GM18517 (cell line): ENCODE data around the gene KANK3.
"Not testable (repeated sequence)": the region's sequence is repeated elsewhere in the genome, so short reads cannot be mapped to it uniquely, and the experiment has no call there.

Experiments used
- ATAC-seq: cut with Tn5 transposase; IDR thresholded peaks from one replicate; pipeline ENCODE4 v1.9.1; 2021; ENCODE audit warnings: mild to moderate bottlenecking, moderate library complexity; ENCODE audit not compliant: unreplicated experiment

The KANK3 gene

DNA sequence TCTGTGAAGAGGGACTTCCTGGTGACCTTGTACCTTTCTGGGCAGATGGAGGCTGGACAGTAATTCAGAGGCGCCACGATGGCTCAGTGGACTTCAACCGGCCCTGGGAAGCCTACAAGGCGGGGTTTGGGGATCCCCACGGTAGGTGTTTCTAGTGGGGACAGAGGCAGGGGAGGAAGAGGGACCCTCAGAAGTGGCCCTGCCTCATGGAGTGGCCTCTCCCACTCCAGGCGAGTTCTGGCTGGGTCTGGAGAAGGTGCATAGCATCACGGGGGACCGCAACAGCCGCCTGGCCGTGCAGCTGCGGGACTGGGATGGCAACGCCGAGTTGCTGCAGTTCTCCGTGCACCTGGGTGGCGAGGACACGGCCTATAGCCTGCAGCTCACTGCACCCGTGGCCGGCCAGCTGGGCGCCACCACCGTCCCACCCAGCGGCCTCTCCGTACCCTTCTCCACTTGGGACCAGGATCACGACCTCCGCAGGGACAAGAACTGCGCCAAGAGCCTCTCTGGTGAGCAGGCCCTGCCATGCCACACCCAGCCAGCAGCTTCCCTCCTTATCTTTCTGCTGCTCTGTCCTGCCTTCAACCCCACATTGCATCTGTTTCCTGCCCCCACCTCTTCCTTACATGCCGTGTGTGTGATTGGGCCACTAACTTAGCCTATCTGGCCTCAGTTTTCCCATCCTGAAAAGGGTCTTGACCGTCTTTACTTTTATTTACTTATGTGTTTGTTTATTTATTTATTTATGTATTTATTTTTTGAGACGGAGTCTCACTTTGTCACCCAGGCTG, 28.1 kb upstream of the KANK3 start:
- ATAC-seq = no peak

- ATAC-seq = no peak
Measured at GRCh38 chr19:8370176-8371010, 27.3 kb upstream of the KANK3 start.

DNA sequence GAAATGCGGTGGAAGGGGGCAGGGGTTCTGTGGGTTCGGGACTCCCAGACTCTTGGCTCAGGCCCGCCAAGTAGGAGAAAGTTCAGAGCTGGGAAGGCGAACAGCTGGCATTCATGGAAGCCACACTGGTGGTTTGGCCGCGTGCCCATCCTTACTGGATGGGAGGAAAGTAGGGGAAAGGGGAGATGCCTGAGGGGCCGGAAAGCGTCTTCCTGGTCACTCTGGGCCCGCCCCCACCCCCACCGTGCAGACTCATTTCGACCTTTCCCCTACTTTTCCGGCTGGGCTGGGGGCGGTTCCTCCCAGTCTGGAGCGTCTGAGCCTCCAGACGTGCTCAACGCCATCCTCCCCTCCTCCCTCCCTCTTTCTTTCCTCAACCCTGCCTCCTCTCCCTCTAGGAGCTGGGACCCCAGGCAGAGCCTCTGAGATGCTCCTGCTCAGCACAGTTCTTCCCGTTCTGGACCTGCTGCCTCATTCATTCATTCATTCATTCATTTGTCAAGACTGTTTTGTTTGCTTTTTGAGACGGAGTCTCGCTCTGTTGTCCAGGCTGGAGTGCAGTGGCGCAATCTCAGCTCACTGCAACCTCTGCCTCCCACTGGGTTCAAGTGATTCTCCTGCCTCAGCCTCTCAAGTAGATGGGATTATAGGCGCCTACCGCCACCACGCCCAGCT, 24.4 kb upstream of the KANK3 start:
- ATAC-seq = no peak

DNA sequence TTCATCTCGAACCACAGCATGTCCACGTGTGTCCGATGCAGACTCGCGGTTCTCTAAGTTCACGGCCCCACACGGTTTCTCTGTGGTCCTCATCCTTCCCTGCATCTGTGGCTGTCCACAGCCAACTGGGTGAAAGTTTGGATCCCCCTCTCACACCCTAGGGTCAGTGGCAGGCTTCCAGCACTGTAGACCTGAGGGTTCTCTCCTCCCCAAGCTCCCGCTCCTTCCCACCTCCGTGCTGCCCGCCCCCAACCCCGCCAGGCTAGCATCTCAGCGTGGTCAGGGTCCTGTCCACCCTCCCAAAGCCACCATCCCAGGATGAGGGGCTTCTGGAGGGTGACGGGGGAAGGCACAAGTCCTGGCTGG, 23.9 kb upstream of the KANK3 start:
- no peak for ATAC-seq

DNA sequence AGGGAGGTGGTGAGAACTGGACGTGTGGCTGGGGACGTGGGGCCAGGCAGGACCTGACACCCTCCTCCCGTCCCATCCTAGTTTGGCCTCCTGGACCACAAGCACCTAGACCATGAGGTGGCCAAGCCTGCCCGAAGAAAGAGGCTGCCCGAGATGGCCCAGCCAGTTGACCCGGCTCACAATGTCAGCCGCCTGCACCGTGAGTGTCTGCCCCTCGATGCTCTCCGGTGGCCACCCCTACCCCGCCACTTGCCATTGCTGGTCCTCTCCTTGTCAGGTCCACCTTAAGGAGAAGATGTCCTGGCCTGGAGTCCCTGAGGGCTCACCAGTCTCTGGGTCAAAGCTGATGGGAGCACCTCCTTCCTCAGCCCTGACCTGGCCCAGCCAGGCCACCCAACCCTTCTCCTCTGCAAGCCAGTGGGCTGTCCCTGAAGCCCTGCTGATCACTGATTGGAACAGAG, 23.1 kb upstream of the KANK3 start:
- ATAC-seq = no peak

DNA sequence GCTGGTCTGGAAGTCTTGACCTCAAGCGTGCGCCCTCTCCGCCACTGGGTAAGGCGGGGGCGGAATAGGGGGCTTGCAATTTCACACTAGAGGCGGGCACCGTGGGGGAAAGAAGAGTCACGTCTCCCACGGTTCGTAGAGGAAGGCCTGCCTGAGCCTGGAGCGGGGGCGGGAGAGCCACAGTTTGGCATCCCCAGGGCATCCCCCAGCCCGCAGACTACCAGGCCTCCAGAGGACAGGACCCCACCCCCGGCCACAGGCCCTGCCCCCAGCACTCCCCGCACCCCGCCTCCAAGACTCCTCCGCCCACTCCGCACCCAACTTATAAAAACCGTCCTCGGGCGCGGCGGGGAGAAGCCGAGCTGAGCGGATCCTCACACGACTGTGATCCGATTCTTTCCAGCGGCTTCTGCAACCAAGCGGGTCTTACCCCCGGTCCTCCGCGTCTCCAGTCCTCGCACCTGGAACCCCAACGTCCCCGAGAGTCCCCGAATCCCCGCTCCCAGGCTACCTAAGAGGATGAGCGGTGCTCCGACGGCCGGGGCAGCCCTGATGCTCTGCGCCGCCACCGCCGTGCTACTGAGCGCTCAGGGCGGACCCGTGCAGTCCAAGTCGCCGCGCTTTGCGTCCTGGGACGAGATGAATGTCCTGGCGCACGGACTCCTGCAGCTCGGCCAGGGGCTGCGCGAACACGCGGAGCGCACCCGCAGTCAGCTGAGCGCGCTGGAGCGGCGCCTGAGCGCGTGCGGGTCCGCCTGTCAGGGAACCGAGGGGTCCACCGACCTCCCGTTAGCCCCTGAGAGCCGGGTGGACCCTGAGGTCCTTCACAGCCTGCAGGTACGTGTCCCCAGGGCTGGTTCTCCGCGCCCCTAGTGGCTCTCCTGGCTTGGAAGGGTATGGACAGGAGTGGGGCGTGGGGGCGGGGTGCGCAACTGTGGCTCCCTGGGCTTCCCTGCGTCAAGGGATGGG, 21.0 kb upstream of the KANK3 start, which contains the start of gene ANGPTL4:
Gene ANGPTL4, plus strand, starts transcription at position 353 of the 969 bp plus-strand sequence. Its CDS starts 167 bp downstream, at position 520.
- no peak for ATAC-seq

- no peak for ATAC-seq
Measured at GRCh38 chr19:8361921-8362793, 19.1 kb upstream of the KANK3 start.

GRCh38 chr19:8360196-8360595, 17.1 kb upstream of the KANK3 start:
- no peak for ATAC-seq

GRCh38 chr19:8358948-8359347, 15.9 kb upstream of the KANK3 start:
- no peak for ATAC-seq

DNA sequence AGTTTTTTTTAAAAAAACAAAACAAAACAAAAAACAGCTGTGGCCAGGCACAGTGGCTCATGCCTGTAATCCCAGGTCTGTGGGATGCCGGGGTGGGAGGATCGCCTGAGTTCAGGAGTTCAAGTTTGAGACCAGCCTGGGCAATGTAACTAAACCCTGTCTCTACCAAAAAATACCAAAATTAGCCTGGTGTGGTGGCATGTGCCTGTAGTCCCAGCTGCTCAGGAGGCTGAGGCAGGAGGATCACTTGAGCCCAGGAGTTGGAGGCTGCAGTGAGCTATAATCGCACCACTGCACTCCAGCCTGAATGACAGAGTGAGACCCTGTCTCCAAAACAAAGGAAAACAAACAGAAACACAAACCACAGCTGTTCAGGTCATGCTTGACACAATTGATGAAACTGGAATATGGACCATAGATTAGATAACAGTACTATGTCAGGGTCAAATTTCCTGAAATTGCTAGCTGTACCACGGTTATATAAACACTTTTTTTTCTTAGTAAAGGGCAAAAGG, 14.0 kb upstream of the KANK3 start:
- no peak for ATAC-seq

DNA sequence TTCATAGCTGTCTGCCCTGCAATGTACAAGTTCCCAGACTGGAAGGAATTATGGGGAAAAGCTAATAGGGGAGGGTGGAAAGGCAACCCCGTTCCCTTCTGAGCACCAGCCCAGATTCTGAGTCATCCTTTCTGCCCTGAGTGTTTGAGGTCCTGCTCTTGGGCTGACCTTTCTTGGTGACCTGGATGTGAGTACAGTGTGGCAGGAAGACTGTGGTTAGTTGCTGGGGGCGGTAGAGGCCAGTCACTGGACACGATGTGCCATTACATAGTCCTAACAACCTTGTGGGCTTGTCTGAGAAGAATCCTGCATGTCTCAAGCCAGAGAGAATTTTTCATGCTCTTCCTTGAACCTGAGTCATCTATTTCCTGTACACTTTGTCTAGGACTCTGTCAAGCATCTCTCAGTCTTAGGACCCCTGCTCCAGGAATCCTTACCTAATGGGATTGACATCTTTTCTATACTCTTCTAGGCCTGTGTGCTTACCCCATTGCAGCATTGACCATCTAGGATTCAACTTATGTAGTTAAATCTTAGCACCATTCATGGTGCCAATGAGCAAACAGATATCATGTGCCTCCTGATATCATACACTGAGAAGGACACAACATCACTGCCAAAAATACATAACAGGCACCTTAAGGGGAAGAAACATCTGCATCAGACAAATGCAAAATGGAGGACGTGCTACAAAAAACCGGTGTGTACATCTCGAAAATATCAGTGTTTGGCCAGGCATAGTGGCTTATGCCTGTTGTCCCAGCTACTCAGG, 12.8 kb upstream of the KANK3 start:
- ATAC-seq = no peak

- not testable (repeated sequence) for ATAC-seq
Measured at GRCh38 chr19:8352845-8353244, 9.8 kb upstream of the KANK3 start.

GRCh38 chr19:8352134-8352827, 9.2 kb upstream of the KANK3 start:
- ATAC-seq = no peak

DNA sequence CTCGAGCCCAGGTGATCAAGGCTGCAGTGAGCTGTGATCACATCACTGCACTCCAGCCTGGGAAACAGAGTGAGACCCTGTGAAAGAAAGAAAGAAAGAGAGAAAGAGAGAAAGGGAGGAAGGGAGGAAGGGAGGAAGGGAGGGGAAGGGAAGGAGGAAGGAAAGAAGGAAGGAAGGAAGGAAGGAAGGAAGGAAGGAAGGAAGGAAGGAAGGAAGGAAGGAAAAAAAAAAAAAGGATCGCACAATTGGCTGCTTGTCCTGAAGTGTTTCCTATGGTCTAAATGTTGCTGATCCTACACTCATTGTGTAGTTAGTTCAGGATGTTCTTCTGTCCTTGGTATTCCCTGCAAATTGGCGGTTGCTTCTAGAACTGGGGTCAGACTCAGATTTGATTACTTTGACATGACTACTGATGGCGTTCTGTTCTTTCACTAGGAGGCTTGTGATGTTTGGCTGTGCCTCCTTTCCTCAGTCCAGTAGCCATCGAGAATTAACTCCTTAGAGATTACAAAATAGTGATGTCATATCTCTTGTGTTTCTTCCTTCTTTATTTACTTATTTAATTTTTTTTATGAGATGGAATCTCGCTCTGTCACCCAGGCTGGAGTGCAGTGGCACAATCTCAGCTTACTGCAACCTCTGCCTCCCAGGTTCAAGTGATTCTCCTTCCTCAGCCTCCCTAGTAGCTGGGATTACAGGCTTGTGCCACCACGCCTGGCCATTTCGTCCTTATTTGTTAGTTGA, 6.7 kb upstream of the KANK3 start:
- not testable (repeated sequence) for ATAC-seq

DNA sequence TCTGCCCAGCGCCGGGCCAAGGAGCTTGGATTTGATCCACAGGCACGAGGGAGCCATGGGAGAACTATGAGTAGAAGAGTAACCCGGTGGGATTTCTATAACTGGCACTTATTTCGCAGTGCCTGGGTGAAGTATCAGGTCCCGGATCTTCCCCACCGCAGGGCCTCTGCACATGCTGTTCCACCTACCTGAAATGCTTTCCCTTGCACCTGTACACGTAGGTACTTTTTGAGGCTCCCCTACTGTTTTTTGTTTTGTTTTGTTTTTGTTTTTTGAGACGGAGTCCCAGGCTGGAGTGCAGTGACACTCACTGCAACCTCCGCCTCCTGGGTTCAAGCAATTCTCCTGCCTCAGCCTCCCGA, 402 bp upstream of the KANK3 start:
- ATAC-seq = no peak

DNA sequence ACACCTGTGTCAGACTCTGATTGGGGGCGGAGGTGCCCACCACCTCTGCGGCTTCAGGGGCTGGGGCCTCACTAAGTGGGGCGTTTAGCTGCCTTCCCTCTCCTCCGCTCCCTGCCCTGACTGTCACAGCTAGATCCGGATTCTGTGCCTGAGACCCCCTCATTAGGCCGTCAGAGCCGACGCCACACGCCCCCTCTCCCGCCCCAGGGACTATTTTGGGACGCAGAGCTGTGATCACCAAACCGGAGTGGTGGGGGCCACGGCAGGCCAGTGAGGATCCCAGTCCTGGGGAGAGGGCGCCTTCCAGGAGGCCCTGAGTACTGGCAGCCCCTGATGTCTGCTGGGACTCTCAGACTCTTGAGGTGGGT, 762 bp downstream of the KANK3 start:
- no peak for ATAC-seq

DNA sequence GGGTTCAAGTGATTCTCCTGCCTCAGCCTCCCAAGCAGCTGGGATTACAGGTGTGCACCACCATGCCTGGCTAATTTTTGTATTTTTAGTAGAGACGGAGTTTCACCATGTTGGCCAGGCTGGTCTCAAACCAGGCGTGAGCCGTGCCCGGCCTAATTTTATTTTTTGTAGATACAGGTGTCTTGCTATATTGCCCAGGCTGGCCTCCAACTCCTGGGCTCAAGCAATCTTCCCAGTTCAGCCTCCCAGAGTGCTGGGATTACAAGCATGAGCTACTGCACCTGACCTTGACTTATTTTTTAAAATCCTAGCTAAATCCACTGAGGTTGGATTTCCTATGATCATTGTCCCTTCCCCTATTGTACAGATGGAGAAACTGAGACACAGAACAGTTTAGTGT, 1.6 kb downstream of the KANK3 start:
- not testable (repeated sequence) for ATAC-seq
